Spleen (tissue), 11 donors: ENCODE results near the gene TSBP1. TPM values are rescaled to one million over a fixed set of nuclear protein-coding genes. Genes with fewer than 3 reads are reported as not detected.
"Not testable (repeated sequence)": the region's sequence is repeated elsewhere in the genome, so short reads cannot be mapped to it uniquely, and the experiment has no call there.

Experiments
- DNase-seq: peaks from one replicate; pipeline ENCODE4 v3.0.0-alpha.2; 2020
- H3K27ac ChIP-seq, 8 donors: fragments of 200-600 bp; sonication (generic) in 7 of 8; 1 replicate in 4 of 8; 2 replicates in 4 of 8; pipeline versions ENCODE4 v1.5.0 to v1.8.0; 2016 to 2021; ENCODE audit warnings: inconsistent platforms in 4 of 8, mild to moderate bottlenecking in 4 of 8, moderate library complexity in 1 of 8
- H3K27me3 ChIP-seq, 7 donors: fragments of 200-600 bp; sonication (generic) in 6 of 7; replicated peaks in 1 of 7; 1 replicate in 4 of 7; 2 replicates in 3 of 7; pipeline versions ENCODE4 v1.5.0 to v1.8.0; 2016 to 2021; ENCODE audit warnings: inconsistent platforms in 3 of 7, mild to moderate bottlenecking in 1 of 7
- H3K36me3 ChIP-seq, 6 donors: fragments of 200-600 bp; sonication (generic) in 5 of 6; 1 replicate in 4 of 6; 2 replicates in 2 of 6; pipeline versions ENCODE4 v1.5.0 to v1.8.0; 2016 to 2021; ENCODE audit warnings: inconsistent platforms in 2 of 6
- H3K4me1 ChIP-seq, 6 donors: fragments of 200-600 bp; sonication (generic) in 5 of 6; 1 replicate in 3 of 6; 2 replicates in 3 of 6; pipeline versions ENCODE4 v1.5.0 to v1.8.0; 2016 to 2021; ENCODE audit warnings: inconsistent platforms in 3 of 6
- H3K4me3 ChIP-seq, 8 donors: fragments of 200-600 bp; sonication (generic) in 7 of 8; 1 replicate in 4 of 8; 2 replicates in 4 of 8; pipeline versions ENCODE4 v1.5.0 to v1.8.0; 2016 to 2021; ENCODE audit warnings: inconsistent platforms in 4 of 8, mild to moderate bottlenecking in 4 of 8, moderate library complexity in 2 of 8
- H3K9me3 ChIP-seq, 8 donors: fragments of 200-600 bp; sonication (generic) in 7 of 8; 1 replicate in 4 of 8; 2 replicates in 4 of 8; pipeline versions ENCODE4 v1.5.0 to v1.8.0; 2016 to 2021; ENCODE audit warnings: inconsistent platforms in 4 of 8
- CTCF ChIP-seq, 11 experiments: fragments of 200-600 bp in 7 of 11; fragments of 450-650 bp in 4 of 11; sonication (generic) in 4 of 11; IDR thresholded peaks in 8 of 11; conservative IDR thresholded peaks in 3 of 11; 1 replicate in 7 of 11; 2 replicates in 4 of 11; pipeline versions ENCODE4 v1.4.0 to v1.8.0; 2016 to 2021; ENCODE audit warnings: antibody characterized with exemption in 11 of 11, inconsistent platforms in 4 of 11, mild to moderate bottlenecking in 1 of 11
- POLR2A ChIP-seq, 3 donors: fragments of 450-650 bp; IDR thresholded peaks; one replicate each; pipeline ENCODE4 v1.5.1; 2017; ENCODE audit warnings: antibody characterized with exemption in 3 of 3, mild to moderate bottlenecking in 1 of 3
- POLR2AphosphoS5 ChIP-seq, 3 donors: sonication (generic); formaldehyde crosslinking; IDR thresholded peaks; one replicate each; pipeline ENCODE4 v1.5.1; 2017; ENCODE audit warnings: antibody characterized with exemption in 3 of 3
- WGBS, 5 donors: extraction: QIAGEN DNeasy Blood & Tissue Kit in 3 of 5; methylation state at CpG; one replicate each; pipeline versions ENCODE4 v1.1.5 to v1.1.7; 2013 to 2018; 5-methylcytosine and 5-hydroxymethylcytosine counted together
- intact Hi-C: fragments of 100-400 bp; cut with DNase I; formaldehyde crosslinking; loops from one replicate; pipeline ENCODE4 v1.15.0; 2023; ENCODE audit warnings: low total_unique reads
- polyA plus RNA-seq, 3 donors: library from polyadenylated mRNA; stranded (reverse); fragments of 200-250 nt; gene quantifications; one replicate each; pipeline ENCODE4 v1.2.1, GENCODE V29; 2013
- total RNA-seq, 7 donors: library from RNA; depleted of rRNA in 3 of 7; stranded (reverse); fragments of >200 nt in 3 of 7; fragmentation: NEBNext Ultra II Directional in 4 of 7; extraction: Animal tissue kit (Norgen Biotek cat#: 25700) in 4 of 7; gene quantifications; one replicate each; pipeline versions ENCODE4 v1.1.0 to v1.2.1, GENCODE V29; 2016 to 2021
- donor health status: healthy with polysubstance abuse.
- donor health status: DM: no; HTN: no; CAD: no; lungs with moderate emphysema.
- donor health status: DM: no; HTN: no; CAD: no.
- donor health status: Bipolar disorder and iron deficiency.
- donor health status: healthy.
- donor health status: DM: no; HTN: no; CAD: no.
- donor health status: DM: yes; HTN: yes; CAD: no.

Gene TSBP1
- total and polyA plus RNA-seq, 10 donors: not detected

GRCh38 chr6:32367644-32368043, 4.1 kb downstream of the TSBP1 start:
- Histone ChIP-seq H3K4me1 (no peaks in the 10 kb centered on the region), H3K27ac (no peak overlapping the region), H3K4me3 (no peak overlapping the region), H3K36me3 (no peaks in the 10 kb centered on the region), H3K27me3 (no peaks in the 10 kb centered on the region), H3K9me3 (no peaks in the 10 kb centered on the region)
- DNase-seq: no peak
- TF ChIP-seq CTCF (IDR thresholded peaks at IDR 0.05 in 8 of 11, conservative IDR thresholded peaks at IDR 0.05 in 3 of 11): no peak
- no peak for TF ChIP-seq POLR2A (IDR thresholded peaks at IDR 0.05)
- no peak for TF ChIP-seq POLR2AphosphoS5 (IDR thresholded peaks at IDR 0.05)
- 72 to 97% (median 89%) methylated on average over 3 of the region's 3 CpGs for WGBS, 5 donors
- intact Hi-C loops: no loop called here

GRCh38 chr6:32359225-32359624, 12.5 kb downstream of the TSBP1 start:
- DNase-seq, intact Hi-C loops, H3K27me3 ChIP-seq, H3K9me3 ChIP-seq, H3K36me3 ChIP-seq, H3K4me1 ChIP-seq, H3K4me3 ChIP-seq, H3K27ac ChIP-seq: not testable (repeated sequence)
- 40 to 67% (median 40%) methylated on average over 1 of the region's 1 CpG; no CpG with 5 or more reads in 2 of the 5 donors for WGBS, 5 donors

GRCh38 chr6:32358548-32358947, 13.2 kb downstream of the TSBP1 start:
- intact Hi-C loops, H3K9me3 ChIP-seq, H3K4me3 ChIP-seq, H3K27ac ChIP-seq, H3K27me3 ChIP-seq, DNase-seq, H3K36me3 ChIP-seq, H3K4me1 ChIP-seq: not testable (repeated sequence)
- WGBS, 5 donors: 77 to 97% (median 85%) methylated on average over 6 to 8 of the region's 8 CpGs

GRCh38 chr6:32355018-32355417, 16.7 kb downstream of the TSBP1 start:
- Histone ChIP-seq H3K36me3 (no peaks in the 10 kb centered on the region), H3K27me3 (no peaks in the 10 kb centered on the region), H3K4me3 (no peak overlapping the region), H3K4me1 (no peaks in the 10 kb centered on the region), H3K9me3 (no peaks in the 10 kb centered on the region), H3K27ac (no peak overlapping the region)
- DNase-seq: no peak
- no peak for TF ChIP-seq CTCF (IDR thresholded peaks at IDR 0.05 in 8 of 11, conservative IDR thresholded peaks at IDR 0.05 in 3 of 11)
- no peak for TF ChIP-seq POLR2AphosphoS5 (IDR thresholded peaks at IDR 0.05)
- no peak for TF ChIP-seq POLR2A (IDR thresholded peaks at IDR 0.05)
- 67 to 87% (median 79%) methylated on average over 1 of the region's 1 CpG for WGBS, 5 donors
- intact Hi-C loops: no loop called here

GRCh38 chr6:32353348-32353747, 18.4 kb downstream of the TSBP1 start:
- no peak overlapping the region for H3K27ac ChIP-seq
- H3K36me3 ChIP-seq: no peaks in the 10 kb centered on the region
- intact Hi-C loops: no loop called here
- no peaks in the 10 kb centered on the region for H3K4me1 ChIP-seq
- no peaks in the 10 kb centered on the region for H3K27me3 ChIP-seq
- no peak for DNase-seq
- TF ChIP-seq POLR2A (IDR thresholded peaks at IDR 0.05): no peak
- TF ChIP-seq POLR2AphosphoS5 (IDR thresholded peaks at IDR 0.05): no peak
- TF ChIP-seq CTCF (IDR thresholded peaks at IDR 0.05 in 8 of 11, conservative IDR thresholded peaks at IDR 0.05 in 3 of 11): no peak
- no peaks in the 10 kb centered on the region for H3K9me3 ChIP-seq
- WGBS, 5 donors: 87 to 100% (median 90%) methylated on average over 2 of the region's 2 CpGs
- no peak overlapping the region for H3K4me3 ChIP-seq
